Peyer's patch (tissue), 4 donors: ENCODE data around the gene FREM1.

Experiments used
- POLR2A ChIP-seq, 2 donors: fragments of 450-650 bp; IDR thresholded peaks; one replicate each; pipeline ENCODE4 v1.5.1; 2017; ENCODE audit warnings: antibody characterized with exemption in 2 of 2, mild to moderate bottlenecking in 2 of 2, moderate library complexity in 2 of 2
- TF ChIP-seq, protein P1 (sequence below), 6 experiments: fragments of 450-650 bp in 4 of 6; fragments of 200-600 bp in 2 of 6; sonication (generic) in 1 of 6; IDR thresholded peaks; one replicate each; pipeline ENCODE4 v1.5.1; 2017 to 2019; ENCODE audit warnings: antibody characterized with exemption in 6 of 6, mild to moderate bottlenecking in 3 of 6, moderate library complexity in 1 of 6

DNA sequence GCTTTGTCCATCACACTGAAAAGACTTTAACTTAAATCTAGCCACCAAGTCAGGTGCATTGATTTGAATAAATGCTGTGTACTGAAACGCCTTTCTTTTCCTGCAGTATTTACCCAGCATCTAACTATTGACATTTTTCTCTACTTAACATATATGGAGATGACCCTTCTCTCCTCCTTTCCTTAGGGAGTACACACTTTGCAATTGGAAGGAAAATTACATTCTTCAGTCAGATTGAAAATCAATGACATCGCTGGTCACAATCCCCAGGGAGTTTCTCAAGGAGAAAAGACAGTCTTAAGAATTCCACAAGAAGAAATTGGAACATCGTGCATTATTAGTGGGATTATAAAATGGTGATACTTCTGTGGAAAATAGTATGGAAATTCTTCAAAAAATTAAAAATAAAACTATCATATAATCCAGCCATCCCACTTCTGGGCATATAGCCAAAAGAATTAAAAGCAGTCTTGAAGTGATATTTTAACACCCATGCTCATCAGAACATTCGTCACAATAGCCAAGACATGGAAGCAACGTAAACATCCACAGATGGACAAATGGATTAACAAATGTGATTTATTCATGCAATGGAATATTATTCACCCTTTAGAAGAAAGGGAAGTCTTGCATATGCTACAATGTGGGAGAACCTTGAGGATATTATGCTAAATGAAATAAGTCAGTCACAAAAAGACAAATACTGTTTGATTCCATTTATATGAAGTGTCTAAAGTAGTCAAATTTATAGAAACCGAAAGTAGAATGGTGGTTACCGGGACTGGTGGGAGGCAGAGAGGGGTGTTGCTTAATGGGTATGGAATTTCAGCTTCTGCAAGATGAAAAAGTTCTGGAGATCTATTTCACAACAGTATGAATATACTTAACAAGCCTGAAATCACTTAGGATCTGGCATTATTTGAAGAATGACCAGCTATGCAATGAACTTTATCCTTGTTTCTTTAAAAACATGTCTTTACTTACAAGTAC lies 14.3 kb upstream of the FREM1 start:
- no peak for TF ChIP-seq POLR2A (IDR thresholded peaks at IDR 0.05)
- TF ChIP-seq, protein P1, sequence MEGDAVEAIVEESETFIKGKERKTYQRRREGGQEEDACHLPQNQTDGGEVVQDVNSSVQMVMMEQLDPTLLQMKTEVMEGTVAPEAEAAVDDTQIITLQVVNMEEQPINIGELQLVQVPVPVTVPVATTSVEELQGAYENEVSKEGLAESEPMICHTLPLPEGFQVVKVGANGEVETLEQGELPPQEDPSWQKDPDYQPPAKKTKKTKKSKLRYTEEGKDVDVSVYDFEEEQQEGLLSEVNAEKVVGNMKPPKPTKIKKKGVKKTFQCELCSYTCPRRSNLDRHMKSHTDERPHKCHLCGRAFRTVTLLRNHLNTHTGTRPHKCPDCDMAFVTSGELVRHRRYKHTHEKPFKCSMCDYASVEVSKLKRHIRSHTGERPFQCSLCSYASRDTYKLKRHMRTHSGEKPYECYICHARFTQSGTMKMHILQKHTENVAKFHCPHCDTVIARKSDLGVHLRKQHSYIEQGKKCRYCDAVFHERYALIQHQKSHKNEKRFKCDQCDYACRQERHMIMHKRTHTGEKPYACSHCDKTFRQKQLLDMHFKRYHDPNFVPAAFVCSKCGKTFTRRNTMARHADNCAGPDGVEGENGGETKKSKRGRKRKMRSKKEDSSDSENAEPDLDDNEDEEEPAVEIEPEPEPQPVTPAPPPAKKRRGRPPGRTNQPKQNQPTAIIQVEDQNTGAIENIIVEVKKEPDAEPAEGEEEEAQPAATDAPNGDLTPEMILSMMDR (IDR thresholded peaks at IDR 0.05): no peak
